NT2/D1 (cell line): ENCODE results near the gene KCNK15.

ENCODE experiments used
- YY1 ChIP-seq: IDR thresholded peaks from 2 replicates; pipeline ENCODE4 v1.6.1; 2011; ENCODE audit not compliant: insufficient read length, insufficient read depth
- ZNF274 ChIP-seq: IDR thresholded peaks from 2 replicates; pipeline ENCODE4 v1.6.1; 2011; ENCODE audit warnings: mild to moderate bottlenecking, low read depth, low read length

GRCh38 chr20:44759595-44759994, 13.9 kb downstream of the KCNK15 start:
- TF ChIP-seq YY1 = no peak
- TF ChIP-seq ZNF274 = no peak
